ENCODE measurements around the gene HSP90AB1.

Gene HSP90AB1

GRCh38 chr6:44223319-44224028 lies 23.4 kb upstream of the HSP90AB1 start, which contains the start of gene SLC29A1:
SLC29A1 (plus strand) TSS chr6:44223595; CDS start chr6:44227314, 3,719 bp downstream.
- peak; percentile 77 to 88 for DNase-seq (ENCODE audit: low read depth in 1 of 2, low spot score in 1 of 2)
- Histone ChIP-seq H3K27me3 (ENCODE audit: insufficient read depth, poor library complexity, severe bottlenecking) (no peaks in the 10 kb centered on the region), H3K4me3 (replicated peaks; ENCODE audit: insufficient read depth, low read length) (peak within 1 kb of the TSS; percentile 78), H3K27ac (replicated peaks) (peak within 1 kb of the TSS; percentile 86)
- peak; percentile 90 for TF ChIP-seq POLR2AphosphoS5 (IDR thresholded peaks at IDR 0.05; ENCODE audit: low read depth)
- no peak for TF ChIP-seq REST (IDR thresholded peaks at IDR 0.05; ENCODE audit: insufficient replicate concordance, low read depth)

- DNase-seq (ENCODE audit: low read depth in 1 of 2, low spot score in 1 of 2): no peak
- TF ChIP-seq REST (IDR thresholded peaks at IDR 0.05; ENCODE audit: insufficient replicate concordance, low read depth) (no peak), SPI1 (IDR thresholded peaks at IDR 0.05; ENCODE audit: borderline replicate concordance, low read depth) (no peak), GABPA (IDR thresholded peaks at IDR 0.05; ENCODE audit: low read depth) (no peak), CTCF (IDR thresholded peaks at IDR 0.05; ENCODE audit: insufficient read depth, low read length) (no peak), POLR2AphosphoS5 (IDR thresholded peaks at IDR 0.05; ENCODE audit: low read depth) (no peak)
- H3K27ac ChIP-seq (replicated peaks): peak overlapping the region; percentile 86
- peak overlapping the region; percentile 78 for H3K4me3 ChIP-seq (replicated peaks; ENCODE audit: insufficient read depth, low read length)
- no peaks in the 10 kb centered on the region for H3K27me3 ChIP-seq (ENCODE audit: insufficient read depth, poor library complexity, severe bottlenecking)
Measured at GRCh38 chr6:44224029-44224964, 22.6 kb upstream of the HSP90AB1 start.

- DNase-seq (ENCODE audit: low read depth in 1 of 2, low spot score in 1 of 2): no peak
- H3K27ac ChIP-seq (replicated peaks): peak overlapping the region; percentile 86
- no peaks in the 10 kb centered on the region for H3K27me3 ChIP-seq (ENCODE audit: insufficient read depth, poor library complexity, severe bottlenecking)
- peak overlapping the region; percentile 78 for H3K4me3 ChIP-seq (replicated peaks; ENCODE audit: insufficient read depth, low read length)
- TF ChIP-seq GABPA (IDR thresholded peaks at IDR 0.05; ENCODE audit: low read depth) (no peak), SPI1 (IDR thresholded peaks at IDR 0.05; ENCODE audit: borderline replicate concordance, low read depth) (no peak), REST (IDR thresholded peaks at IDR 0.05; ENCODE audit: insufficient replicate concordance, low read depth) (no peak), CTCF (IDR thresholded peaks at IDR 0.05; ENCODE audit: insufficient read depth, low read length) (no peak), POLR2AphosphoS5 (IDR thresholded peaks at IDR 0.05; ENCODE audit: low read depth) (no peak)
Measured at GRCh38 chr6:44224965-44225305, 22.0 kb upstream of the HSP90AB1 start.
